ENCODE measurements around the gene VEZF1.
"Not testable (repeated sequence)": the region's sequence is repeated elsewhere in the genome, so short reads cannot be mapped to it uniquely, and the experiment has no call there.

VEZF1 gene

GRCh38 chr17:57976594-57976993, 11.5 kb downstream of the VEZF1 start:
- in situ Hi-C loops (cut with MboI; ENCODE audit: low sequenced_read_pairs) = no loop called here

GRCh38 chr17:57975044-57975443, 13.0 kb downstream of the VEZF1 start:
- in situ Hi-C loops (cut with MboI; ENCODE audit: low sequenced_read_pairs) = no loop called here

- in situ Hi-C loops (cut with MboI; ENCODE audit: low sequenced_read_pairs) = not testable (repeated sequence)
Observed at GRCh38 chr17:57974053-57974824, 13.8 kb downstream of the VEZF1 start.

- in situ Hi-C loops (cut with MboI; ENCODE audit: low sequenced_read_pairs) = no loop called here
Observed at GRCh38 chr17:57972151-57972550, 15.9 kb downstream of the VEZF1 start.

GRCh38 chr17:57971572-57971971, 16.5 kb downstream of the VEZF1 start:
- in situ Hi-C loops (cut with MboI; ENCODE audit: low sequenced_read_pairs) = no loop called here

GRCh38 chr17:57970710-57971109, 17.3 kb downstream of the VEZF1 start:
- in situ Hi-C loops (cut with MboI; ENCODE audit: low sequenced_read_pairs) = no loop called here

GRCh38 chr17:57968456-57968855, 19.6 kb downstream of the VEZF1 start:
- in situ Hi-C loops (cut with MboI; ENCODE audit: low sequenced_read_pairs) = no loop called here

- in situ Hi-C loops (cut with MboI; ENCODE audit: low sequenced_read_pairs) = no loop called here
Observed at GRCh38 chr17:57966875-57967274, 21.2 kb downstream of the VEZF1 start.

- in situ Hi-C loops (cut with MboI; ENCODE audit: low sequenced_read_pairs) = no loop called here
Observed at GRCh38 chr17:57966246-57966645, 21.8 kb downstream of the VEZF1 start.

- in situ Hi-C loops (cut with MboI; ENCODE audit: low sequenced_read_pairs) = no loop called here
Observed at GRCh38 chr17:57965521-57966160, 22.4 kb downstream of the VEZF1 start.

- in situ Hi-C loops (cut with MboI; ENCODE audit: low sequenced_read_pairs) = no loop called here
Observed at GRCh38 chr17:57963149-57963511, 24.9 kb downstream of the VEZF1 start.

GRCh38 chr17:57962279-57963148, 25.5 kb downstream of the VEZF1 start:
- in situ Hi-C loops (cut with MboI; ENCODE audit: low sequenced_read_pairs) = no loop called here

GRCh38 chr17:57959929-57960328, 28.1 kb downstream of the VEZF1 start:
- in situ Hi-C loops (cut with MboI; ENCODE audit: low sequenced_read_pairs) = no loop called here

- in situ Hi-C loops (cut with MboI; ENCODE audit: low sequenced_read_pairs) = not testable (repeated sequence)
Observed at GRCh38 chr17:57958391-57958790, 29.7 kb downstream of the VEZF1 start.

GRCh38 chr17:57957886-57958285, 30.2 kb downstream of the VEZF1 start:
- in situ Hi-C loops (cut with MboI; ENCODE audit: low sequenced_read_pairs) = no loop called here

GRCh38 chr17:57957120-57957850, 30.8 kb downstream of the VEZF1 start:
- in situ Hi-C loops (cut with MboI; ENCODE audit: low sequenced_read_pairs) = no loop called here

- in situ Hi-C loops (cut with MboI; ENCODE audit: low sequenced_read_pairs) = no loop called here
Observed at GRCh38 chr17:57956291-57957119, 31.5 kb downstream of the VEZF1 start.

- in situ Hi-C loops (cut with MboI; ENCODE audit: low sequenced_read_pairs) = no loop called here
Observed at GRCh38 chr17:57955183-57955931, 32.7 kb downstream of the VEZF1 start, which contains the start of gene CUEDC1. CUEDC1 (minus strand) TSS chr17:57955412; CDS start chr17:57885564, 69,848 bp downstream.
